Stimulated activated CD8-positive, alpha-beta memory T cell treated with anti-CD3 and anti-CD28 coated beads, Interleukin-12 subunit alpha, Interleukin-12 subunit beta, amount 100 ng/mL, for 24 hours (primary cell): Measurements from ENCODE around the gene SEMA4D.

Experiments
- DNase-seq: peaks from one replicate; pipeline ENCODE4 v3.0.0-alpha.2; 2020; ENCODE audit errors: extremely low read depth

The SEMA4D gene

DNA sequence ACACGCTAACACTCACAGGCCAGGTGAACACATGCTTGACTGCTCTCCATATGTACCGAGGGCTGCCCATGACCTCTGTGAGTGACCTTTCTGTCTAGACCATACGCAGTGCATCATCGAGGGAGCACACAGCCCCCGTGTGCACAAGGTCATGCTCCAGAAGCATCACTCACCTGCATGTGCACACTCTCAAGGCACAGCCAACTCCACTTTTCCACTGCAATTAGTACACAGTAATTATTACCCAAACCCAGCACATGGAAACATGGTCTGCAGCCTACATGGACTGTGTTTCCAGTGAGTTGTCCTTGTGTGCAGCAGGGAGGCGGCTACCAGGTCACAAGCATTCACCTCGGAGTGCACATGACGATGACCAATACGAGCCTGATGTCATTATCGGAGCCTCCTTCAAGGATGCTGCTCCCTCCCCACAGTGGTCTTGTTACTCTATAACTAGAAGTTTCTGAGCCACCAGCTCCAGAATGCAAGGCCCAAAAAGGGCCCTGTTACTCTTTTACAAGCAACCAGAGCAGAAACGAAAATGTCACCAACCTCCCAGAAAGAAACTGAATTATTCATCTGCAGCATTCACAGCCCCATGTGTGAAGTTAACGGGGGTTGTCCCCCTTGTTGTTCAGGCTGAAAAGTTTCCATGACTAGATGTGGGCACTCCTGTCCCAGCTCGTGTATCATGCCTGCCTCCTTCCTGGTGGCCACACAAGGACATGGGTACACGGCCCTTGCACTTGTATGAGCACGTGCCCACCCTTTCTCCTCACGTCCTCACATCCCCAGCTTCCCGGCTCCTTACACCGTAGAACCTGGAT lies 31.2 kb downstream of the SEMA4D start:
- no peak for DNase-seq

DNA sequence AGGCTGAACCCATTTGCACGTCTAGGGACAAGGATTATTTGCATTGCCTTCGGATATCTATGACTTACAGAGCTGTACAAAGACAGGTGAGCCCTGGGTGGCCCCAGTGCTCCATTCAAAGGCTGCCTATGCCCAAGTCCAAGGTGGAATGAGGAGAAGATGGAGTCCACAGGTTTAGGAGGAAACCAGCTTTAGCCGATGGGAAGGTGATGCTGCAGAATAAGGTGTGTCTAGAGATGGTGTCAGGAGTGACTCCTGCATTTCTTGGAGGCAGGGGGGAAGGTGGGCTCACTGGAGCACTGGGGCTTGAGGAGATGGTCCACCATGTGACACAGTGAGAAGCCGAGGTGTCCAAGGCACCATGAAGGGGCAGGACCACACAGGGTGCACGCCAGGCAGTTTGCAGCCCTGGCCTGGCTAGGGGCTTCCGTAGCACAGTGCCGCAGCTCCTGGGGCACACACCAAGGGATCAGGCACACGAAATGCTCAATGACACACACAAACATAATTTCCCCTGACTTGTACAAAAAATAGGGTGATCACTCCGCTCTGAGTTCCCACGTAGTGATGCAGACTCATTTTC lies 32.1 kb downstream of the SEMA4D start:
- no peak for DNase-seq

DNA sequence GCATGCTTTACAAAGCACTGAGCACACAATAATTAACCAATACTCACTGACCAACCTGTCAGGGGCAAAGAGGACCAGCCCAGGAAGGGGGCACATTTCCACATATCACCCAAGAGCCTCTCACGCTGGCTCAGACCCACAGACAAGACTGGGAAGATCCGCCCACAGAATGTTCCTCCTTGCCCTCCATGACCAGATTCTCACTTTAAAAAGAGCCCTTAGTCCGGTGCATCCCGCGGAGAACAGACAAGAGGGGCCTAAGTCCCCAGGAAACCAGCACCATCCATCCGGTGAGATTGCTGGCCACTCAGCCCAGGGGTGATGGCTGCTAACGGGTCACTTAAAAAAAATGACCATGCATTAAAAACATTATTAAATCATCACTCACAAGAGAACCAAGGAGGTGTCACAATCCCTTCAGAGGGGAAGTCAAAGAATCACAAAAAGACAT lies 32.9 kb downstream of the SEMA4D start:
- no peak for DNase-seq

DNA sequence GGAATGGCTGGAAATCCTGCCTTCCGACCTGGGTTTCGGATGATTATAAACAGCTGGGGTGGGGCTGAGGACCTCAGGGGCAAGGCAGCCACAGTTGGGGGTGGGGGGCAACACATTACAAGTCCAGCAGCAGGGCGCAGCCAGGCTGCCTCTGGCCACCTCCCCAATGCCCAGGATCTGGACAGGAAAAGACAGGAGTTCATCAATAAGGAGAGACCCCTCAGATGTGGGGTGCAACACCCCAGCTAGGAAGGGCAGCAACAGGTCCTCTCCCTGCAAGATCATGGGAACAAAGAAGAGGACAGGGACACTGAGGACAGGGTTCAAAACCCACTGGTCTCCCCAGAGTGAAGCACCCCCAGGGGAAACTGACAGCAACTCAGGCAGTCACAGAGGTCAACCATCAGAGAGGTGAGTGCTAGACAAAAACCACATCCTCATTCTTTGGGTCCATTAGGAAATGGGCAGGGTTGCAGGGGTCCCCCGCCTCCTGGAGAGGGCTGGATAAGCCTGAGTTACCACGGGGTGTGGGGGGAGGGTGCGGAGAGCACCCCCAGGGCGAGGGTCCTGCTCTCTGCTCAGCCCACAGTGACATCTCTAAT lies 33.5 kb downstream of the SEMA4D start:
- no peak for DNase-seq

DNA sequence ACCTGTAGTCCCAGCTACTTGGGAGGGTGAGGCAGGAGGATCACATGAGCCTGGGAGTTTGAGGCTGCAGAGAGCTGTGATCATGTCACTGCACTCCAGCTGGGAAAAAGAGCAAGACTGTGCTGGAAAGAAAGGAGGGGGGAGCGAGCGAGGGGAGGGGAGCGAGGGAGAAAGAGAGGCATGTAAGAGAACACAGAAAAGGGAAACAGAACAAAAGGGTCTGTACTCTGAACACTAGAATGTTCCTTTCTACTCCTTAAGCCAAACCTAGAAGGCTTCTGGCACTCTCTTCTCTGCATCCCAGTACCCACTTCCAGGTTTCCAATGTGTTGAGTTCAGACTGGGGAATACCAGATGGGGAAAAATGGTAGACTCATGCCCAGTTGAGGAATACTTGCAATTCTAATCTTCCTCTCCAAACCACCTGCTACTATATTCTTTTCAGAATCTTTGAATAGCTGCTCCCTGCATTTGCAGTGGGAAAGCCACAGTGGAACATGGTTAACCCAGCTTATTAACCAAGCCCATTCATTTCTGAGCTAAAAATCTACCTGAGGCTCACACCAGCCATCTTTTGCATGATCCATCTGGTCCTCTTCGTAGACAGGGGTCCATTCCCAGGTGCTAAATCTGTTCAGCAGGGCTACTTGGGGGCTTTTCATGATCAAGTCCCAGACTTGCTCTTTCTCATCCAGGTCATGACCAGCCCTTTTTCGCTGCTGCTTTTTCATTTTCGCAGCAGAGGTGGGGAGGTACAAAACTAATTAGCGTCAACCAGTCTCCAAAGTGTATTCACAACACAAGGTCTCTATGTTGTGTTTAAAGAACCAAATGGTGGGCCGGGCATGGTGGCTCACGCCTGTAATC lies 34.9 kb downstream of the SEMA4D start:
- no peak for DNase-seq

DNA sequence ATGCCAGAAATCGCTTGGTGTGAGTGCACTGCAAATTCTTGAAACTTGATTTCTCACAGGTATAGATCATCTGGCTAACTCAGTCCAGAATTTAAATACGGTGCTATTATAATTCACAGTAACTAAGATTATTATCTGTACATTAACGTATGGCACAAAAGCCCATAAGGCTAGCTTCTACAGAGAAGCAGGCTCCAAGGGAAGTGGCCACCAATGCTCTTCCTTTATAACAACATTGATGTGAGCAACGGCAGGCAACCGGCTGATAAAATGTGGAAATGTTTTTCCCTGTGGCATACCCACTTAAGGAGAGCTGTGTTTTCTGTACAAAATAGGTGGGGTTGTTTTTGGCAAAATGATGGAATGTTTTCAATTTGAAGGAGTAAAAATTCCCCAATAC lies 35.7 kb downstream of the SEMA4D start:
- no peak for DNase-seq

DNA sequence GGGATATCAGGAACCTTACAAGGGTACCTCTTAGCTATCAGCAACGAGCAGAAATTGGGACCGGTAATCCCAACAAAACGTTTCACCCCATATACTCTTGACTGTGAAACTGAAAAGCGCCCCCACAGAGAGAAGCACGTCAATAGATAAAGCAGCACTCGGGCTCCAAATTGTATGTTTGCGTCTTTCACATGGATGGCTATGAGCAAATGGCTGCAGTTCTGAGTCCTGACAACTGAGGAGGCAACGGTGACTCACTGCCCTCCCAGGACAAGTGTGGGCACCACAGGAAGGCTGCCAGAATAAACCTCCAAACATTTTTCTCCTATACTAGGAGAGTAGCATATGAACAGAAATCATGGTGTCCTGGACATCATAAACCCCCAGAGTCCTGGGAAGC lies 36.6 kb downstream of the SEMA4D start:
- DNase-seq: no peak

DNA sequence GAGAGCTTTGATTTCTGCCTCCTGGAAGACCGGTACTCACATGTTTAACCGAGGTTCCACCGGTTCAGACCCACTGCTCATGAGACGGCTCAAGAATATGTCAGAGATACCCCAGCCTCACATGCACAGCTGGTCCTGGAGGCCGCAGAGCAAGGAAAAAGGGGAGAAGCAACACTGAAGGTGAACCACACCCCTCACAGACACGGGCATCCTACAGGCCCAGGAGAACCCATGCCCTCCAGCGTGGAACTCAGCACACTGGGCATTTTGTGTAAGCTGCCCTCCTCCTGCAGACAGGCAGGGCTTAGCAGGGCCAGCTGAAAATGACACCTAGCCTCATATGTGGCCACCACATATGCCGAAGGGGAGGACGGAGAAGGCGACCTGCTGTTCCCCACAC lies 37.4 kb downstream of the SEMA4D start:
- no peak for DNase-seq

DNA sequence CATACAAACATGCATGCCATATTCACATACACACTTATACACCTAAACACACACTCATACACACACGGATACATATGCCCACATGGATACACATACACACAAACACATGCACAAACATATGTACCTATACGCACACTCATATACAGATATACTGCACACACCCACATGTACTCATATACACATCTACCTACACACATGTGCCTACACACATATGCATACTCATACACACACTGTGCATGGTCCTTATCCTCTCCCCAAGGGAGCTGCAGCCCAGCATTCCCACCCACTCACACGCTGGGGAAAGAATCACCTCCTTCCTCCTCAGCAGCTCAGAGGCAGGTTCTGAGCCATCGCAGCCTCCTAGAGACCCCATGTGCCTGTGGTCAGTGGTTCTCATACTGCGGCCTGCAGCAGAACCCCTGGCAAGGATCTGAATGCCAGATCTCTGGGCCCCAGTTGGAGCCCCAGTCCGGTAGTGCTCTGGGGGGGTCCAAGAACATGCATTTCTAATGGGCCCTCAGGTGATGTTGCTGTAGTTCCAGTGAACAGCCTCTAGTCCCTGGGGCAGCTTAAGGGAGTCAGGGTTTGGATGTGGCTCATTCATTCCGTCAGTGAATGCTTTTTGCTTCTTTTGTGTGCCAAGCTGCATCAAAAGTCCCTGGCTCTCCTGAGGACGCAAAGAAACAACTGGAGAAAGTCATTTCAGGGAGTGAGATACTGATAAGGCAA lies 39.0 kb downstream of the SEMA4D start:
- no peak for DNase-seq

DNA sequence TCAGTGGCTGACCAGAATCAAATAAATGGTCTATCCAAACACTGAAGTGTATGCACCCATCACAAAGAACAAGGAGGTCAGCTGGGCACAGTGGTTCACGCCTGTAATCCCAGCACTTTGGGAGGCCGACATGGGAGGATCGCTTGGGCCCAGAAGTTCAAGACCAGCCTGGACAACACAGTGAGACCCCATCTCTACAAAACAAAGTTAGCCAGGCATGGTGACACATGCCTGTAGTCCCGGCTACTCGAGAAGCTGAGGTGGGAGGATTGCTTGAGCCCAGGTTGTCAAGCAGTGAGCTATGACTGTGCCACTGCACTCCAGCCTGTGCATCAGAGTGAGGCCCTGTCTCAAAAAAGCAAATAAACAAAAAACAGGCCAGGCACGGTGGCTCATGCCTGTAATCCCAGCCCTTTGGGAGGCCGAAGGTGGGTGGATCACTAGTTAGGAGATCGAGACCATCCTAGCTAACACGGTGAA lies 40.5 kb downstream of the SEMA4D start:
- no peak for DNase-seq

DNA sequence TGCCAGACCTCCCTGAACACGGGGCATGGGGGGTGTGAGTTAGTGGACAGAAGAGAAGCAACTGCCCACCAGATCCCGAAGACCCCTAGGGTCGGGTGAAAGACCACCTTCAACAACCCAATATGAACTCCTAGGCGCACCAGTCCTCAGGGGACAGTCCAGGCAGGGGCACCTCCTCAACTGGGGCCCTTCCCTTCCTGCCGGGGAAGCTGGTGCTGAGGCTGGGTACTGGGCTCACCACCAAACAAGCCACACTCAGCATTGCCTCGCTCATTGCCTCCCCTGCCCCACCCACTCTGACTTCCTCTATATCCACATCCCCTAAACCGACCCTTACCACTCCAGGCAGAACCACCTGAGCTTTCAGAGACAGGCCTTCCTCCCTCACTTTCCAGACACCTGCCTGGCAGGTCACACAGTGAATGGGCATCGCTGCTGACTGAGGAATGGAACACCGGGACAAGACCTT lies 42.5 kb downstream of the SEMA4D start:
- no peak for DNase-seq

DNA sequence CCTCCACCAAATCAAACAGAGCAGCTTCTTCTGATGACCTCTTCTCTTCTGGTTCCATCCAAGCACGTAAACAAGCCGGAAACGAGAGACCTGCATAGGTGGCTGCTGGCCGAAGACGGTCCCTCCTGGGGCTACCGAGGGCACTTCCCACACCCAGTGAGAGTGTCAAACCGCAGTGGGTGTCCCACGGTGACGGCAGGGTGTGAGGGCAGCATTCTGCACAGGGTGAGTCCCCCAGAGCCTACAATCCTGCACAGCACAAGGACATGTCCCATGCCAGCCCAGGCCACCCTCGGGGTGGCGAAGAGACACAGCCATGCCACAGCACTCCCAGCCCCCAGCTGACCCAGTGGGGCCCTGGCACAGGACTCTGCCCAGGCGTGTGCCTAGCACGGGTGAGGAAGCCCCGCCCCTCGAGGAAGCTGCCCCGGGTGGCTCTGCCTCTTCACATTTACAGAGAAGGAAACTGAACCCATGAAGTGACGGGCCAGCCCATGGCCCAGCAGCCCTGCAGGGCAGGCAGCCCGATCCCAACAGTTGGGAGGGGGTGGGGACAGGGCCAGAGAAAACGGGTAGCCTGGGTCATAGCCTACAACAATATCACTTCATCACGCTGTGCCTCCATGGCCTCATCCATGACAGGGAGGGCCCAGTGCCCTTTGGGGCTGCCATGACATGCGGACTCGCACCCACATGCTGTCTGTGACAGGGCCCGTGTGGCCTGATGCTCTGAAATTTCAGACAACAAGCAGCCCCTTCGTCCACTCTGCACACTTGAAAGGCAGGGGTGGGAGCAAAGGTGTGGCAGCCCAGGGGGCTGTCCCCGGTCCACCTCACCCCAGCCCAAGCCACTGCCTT lies 43.2 kb downstream of the SEMA4D start:
- no peak for DNase-seq

DNA sequence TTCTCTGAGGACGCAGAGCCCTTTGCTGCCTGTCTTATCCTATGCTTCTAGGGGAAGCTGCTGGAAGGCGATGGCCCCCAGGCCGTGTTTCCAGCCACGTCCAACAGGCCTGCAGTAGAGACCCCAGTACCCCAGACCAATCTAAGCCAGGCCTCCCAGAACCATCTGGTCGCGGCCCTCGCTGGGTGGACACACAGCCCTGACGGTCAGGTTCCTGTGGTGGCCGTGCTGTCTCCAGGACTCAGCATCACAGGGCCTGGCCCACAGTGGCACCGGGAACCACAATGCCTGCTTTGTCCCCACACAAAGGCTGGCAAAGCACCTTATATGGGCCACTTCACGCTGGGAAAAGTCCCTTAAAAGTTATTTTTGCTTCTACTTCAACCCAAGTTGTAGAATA lies 44.5 kb downstream of the SEMA4D start:
- DNase-seq: no peak

DNA sequence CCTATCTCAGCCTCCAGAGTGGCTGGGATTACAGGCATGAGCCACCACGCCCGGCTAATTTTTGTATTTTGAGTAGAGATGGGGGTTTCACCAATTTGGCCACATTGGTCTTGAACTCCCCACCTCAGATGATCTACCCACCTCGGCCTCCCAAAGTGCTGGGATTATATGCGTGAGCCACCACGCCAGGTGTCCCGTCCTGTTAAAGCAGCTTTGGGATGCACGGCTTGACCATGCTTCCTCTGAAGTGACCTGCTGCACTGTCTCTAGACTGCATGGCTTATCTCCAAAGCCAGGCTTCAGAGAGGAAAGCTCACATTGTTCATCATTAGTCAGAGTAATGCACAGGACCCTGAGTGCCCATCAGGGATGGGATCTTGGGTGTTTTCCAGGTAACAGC lies 45.4 kb downstream of the SEMA4D start:
- DNase-seq: no peak

DNA sequence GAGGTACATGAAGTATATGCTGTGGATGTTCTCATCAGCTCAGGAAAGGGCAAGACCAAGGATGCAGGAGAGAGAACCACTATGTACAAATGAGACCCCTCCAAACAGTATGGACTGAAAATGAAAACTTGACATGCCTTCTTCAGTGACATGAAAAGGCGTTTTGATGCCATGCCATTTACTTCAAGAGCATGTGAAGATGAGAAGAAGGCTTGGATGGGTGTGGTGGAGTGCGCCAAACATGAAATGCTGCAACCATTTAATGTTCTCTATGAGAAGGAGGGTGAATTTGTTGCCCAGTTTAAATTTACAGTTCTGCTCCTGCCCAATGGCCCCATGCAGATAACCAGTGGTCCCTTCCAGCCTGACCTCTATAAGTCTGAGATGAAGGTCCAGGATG lies 47.7 kb downstream of the SEMA4D start:
- no peak for DNase-seq

DNA sequence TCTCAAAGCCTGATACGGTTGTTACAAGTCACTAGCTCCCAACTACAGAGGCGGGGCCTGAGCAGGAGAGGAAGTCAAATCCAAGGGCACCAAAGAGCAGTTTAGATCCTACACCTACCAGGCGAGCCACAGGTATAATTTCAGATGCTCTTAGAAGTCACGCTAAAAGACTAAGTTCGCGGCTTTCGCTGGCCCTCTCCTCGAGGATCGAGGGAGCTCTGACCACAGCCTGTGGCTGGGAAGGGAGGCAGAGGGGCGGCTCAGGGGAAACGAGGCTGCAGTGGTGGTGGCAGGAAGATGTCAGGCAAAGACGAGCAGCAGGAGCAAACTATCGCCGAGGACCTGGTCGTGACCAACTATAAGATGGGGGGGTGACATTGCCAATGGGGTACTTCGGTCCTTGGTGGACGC lies 48.6 kb downstream of the SEMA4D start:
- DNase-seq: no peak

DNA sequence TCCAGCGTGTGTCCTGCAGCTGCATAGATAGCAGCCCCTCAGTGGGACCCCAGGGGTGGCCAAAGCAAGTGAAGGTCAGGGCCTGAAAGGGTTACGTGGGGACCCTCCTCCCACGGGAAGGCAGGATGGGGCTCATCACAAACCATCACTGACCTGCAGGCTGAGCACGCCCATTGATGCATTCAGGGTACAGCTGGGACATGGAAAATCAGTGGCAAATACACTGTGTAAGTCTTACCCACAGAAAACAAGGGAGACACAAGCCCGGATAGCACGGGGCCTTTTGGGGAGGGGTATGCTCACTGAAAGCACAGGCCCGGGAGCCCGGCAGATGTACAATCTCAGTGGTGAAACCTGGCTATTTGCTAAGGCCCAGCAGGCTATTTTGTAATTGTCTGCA lies 49.1 kb downstream of the SEMA4D start:
- no peak for DNase-seq

DNA sequence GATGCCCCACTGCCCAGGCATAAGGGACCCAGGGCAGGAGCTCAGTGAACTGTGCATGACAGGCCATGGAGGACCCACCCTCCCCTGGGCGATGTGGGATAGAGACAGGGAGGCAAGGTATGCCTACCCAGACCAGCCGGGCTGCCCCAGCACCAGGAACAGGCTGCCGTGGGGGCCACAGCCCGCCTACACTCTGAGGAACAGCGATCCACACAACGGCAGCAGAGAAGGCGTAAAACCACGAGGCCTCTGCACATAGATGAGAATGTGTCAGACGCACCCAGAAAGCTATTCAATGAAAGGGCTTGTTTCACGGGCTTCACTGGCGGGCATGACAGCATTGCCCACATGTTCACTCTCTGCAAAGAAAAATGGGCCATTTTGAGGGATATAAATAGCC lies 49.5 kb downstream of the SEMA4D start:
- DNase-seq: no peak

DNA sequence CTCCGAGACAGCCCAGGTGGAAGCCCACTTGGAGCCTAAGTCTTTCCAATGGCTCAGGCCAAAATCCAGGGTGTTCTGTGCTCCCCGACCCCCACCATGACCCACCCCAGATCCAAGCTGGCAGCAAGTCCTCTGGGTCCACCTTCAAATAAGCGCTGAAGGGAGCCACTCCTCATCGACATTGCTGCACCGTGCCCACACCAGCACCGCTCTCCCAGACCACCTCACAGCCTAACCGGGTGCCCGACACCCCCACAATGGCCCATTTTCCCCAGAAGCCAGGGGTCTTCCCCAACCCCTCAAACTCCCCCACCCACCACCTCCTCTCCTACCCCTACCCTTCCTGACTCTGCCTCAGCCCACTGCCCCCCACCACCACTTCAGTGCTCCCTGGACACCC lies 50.5 kb downstream of the SEMA4D start:
- no peak for DNase-seq

DNA sequence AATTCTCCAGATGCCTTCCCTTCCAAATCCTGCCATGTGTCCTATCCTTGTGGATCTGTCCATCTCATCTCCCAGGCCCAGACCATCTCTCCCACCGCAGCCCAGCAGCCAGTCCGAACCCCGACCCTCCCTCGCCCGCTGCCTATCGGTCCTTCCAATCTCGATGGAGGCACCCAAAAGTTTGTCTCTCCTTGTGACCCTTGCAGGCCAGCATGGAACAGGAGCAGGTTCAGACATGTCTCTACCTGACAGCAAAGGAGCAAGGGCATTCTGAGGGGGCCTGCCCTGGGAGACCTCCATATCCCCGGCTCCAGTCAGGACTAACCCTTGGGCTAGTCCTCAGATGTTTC lies 51.0 kb downstream of the SEMA4D start:
- DNase-seq: no peak
